Prostate gland (tissue), 2 donors: ENCODE results near the gene SPEF1. TPM values are rescaled to one million over a fixed set of nuclear protein-coding genes. Genes with fewer than 3 reads are reported as not detected.

Experiments used
- DNase-seq: peaks from one replicate; pipeline ENCODE4 v3.0.0-alpha.2; 2019; ENCODE audit warnings: low spot score
- H3K27ac ChIP-seq, 2 donors: fragments of 200-600 bp; sonication (generic); 2 replicates each; pipeline ENCODE4 v1.5.1; 2017 to 2019
- H3K27me3 ChIP-seq: fragments of 200-600 bp; sonication (generic); replicated peaks from 2 replicates; pipeline ENCODE4 v1.5.1; 2019; ENCODE audit not compliant: insufficient read depth
- H3K36me3 ChIP-seq, 2 donors: fragments of 200-600 bp; sonication (generic); 1 replicate in 1 of 2; 2 replicates in 1 of 2; pipeline versions ENCODE4 v1.5.1 to v1.8.1; 2017 to 2019
- H3K4me1 ChIP-seq: fragments of 200-600 bp; sonication (generic); replicated peaks from 2 replicates; pipeline ENCODE4 v1.5.1; 2019
- H3K4me3 ChIP-seq, 2 donors: fragments of 200-600 bp; sonication (generic); 2 replicates each; pipeline ENCODE4 v1.5.1; 2017 to 2019
- H3K9me3 ChIP-seq: fragments of 200-600 bp; sonication (generic); 2 replicates; pipeline ENCODE4 v1.5.1; 2017
- POLR2A ChIP-seq: fragments of 450-650 bp; IDR thresholded peaks from one replicate; pipeline ENCODE4 v1.6.1; 2016; ENCODE audit warnings: antibody characterized with exemption, mild to moderate bottlenecking
- POLR2AphosphoS5 ChIP-seq: sonication (generic); formaldehyde crosslinking; IDR thresholded peaks from one replicate; pipeline ENCODE4 v1.6.1; 2017; ENCODE audit warnings: antibody characterized with exemption
- WGBS: methylation state at CpG from one replicate; pipeline ENCODE4 v1.1.5; 2018; 5-methylcytosine and 5-hydroxymethylcytosine counted together
- intact Hi-C: fragments of 100-400 bp; cut with DNase I; formaldehyde crosslinking; loops from one replicate; pipeline ENCODE4 v1.14.2; 2022
- total RNA-seq, 2 donors: library from RNA; depleted of rRNA; stranded (reverse); fragments of >200 nt; gene quantifications; one replicate each; pipeline ENCODE4 v1.1.0, GENCODE V29; 2016
- TF ChIP-seq, protein P1 (sequence below), 4 experiments: fragments of 200-600 bp in 2 of 4; fragments of 450-650 bp in 2 of 4; sonication (generic) in 2 of 4; IDR thresholded peaks; 1 replicate in 3 of 4; 2 replicates in 1 of 4; pipeline ENCODE4 v1.5.1; 2016 to 2019; ENCODE audit warnings: antibody characterized with exemption in 4 of 4, mild to moderate bottlenecking in 2 of 4, moderate library complexity in 2 of 4

The SPEF1 gene
- total RNA-seq, 2 donors from 2014 or later, result 1.6 TPM; not detected in 1

DNA sequence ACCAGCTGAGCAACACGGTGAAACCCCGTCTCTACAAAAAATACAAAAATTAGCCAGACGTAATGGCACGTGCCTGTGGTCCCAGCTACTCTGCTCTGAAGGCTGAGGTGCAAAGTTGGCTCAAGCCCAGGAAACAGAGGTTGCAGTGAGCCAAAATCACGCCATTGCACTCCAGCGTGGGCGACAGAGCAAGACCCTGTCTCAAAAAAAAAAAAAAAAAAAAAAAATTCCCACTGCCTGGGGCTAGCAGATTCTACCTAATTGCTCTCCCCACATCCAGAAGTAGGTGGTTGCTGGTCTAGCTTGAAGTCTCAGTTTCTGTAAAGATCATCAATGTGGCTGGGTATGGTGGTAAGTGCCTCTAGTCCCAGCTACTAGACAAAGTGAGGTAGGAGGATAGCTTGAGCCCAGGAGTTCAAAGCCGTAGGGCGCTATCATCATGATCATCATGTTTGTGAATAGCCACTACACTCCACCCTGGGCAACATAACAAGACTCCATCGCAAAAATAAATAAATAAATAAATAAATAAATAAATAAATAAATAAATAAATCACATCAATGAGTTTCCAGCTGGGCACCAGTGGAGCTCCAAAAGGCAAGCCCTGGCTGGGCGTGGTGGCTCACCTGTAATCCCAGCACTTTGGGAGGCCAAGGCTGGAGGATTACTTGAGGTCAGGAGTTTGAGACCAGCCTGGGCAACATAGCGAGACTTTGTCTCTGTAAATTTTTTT is 32.8 kb upstream of the SPEF1 start:
- Histone ChIP-seq H3K27me3 (no peaks in the 10 kb centered on the region), H3K27ac (no peak overlapping the region), H3K4me1 (peaks cover 5% of the 10 kb centered on the region), H3K4me3 (no peak overlapping the region), H3K9me3 (no peaks in the 10 kb centered on the region), H3K36me3 (no peaks in the 10 kb centered on the region)
- TF ChIP-seq POLR2AphosphoS5 (no peak), POLR2A (no peak)
- TF ChIP-seq, protein P1, sequence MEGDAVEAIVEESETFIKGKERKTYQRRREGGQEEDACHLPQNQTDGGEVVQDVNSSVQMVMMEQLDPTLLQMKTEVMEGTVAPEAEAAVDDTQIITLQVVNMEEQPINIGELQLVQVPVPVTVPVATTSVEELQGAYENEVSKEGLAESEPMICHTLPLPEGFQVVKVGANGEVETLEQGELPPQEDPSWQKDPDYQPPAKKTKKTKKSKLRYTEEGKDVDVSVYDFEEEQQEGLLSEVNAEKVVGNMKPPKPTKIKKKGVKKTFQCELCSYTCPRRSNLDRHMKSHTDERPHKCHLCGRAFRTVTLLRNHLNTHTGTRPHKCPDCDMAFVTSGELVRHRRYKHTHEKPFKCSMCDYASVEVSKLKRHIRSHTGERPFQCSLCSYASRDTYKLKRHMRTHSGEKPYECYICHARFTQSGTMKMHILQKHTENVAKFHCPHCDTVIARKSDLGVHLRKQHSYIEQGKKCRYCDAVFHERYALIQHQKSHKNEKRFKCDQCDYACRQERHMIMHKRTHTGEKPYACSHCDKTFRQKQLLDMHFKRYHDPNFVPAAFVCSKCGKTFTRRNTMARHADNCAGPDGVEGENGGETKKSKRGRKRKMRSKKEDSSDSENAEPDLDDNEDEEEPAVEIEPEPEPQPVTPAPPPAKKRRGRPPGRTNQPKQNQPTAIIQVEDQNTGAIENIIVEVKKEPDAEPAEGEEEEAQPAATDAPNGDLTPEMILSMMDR (IDR thresholded peaks at IDR 0.05), result no peak
- intact Hi-C loops, result no loop called here
- WGBS, result 85% methylated on average over 12 of the region's 12 CpGs
- DNase-seq, result no peak

DNA sequence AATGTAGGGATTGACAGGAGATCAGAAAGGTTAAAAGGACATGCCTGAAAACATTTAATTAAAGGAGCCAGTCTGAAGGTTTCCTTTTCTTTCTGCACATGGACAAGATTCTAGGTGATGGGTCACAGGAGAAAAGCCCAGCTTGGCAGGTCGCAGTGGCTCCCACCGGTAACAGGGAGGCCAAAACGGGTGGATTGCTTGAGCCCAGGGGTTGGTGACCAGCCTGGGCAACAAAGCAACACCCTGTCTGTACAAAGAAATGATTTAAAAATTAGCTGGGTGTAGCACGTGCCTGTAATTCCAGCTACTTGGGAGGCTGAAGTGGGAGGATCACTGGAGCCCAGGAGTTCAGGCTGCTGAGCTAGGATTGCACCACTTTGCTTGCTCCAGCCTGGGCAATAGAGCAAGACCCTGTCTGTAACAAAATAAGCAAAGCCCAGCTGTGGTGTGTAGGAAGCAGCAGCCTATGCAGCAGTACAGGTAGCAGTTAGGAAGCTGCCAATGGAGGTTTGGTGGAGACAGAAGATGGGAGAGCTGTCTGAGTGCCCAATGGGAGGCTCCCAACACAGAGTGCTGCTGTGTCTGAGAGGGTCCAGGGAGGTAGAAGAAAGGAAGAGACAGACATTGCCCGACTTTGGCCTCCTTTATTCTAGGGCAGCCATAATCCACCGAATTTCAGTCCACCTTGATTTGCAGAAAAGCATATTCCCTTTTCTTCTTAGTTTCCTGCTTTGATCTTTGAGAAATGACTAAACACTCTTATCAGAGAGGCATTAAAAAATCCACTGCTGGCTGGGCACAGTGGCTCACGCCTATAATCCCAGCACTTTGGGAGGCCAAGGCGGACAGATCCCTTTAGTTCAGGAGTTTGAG is 32.0 kb upstream of the SPEF1 start:
- H3K4me3 ChIP-seq, result no peak overlapping the region
- no peaks in the 10 kb centered on the region for H3K27me3 ChIP-seq
- H3K4me1 ChIP-seq, result peaks cover 5% of the 10 kb centered on the region
- no peak overlapping the region for H3K27ac ChIP-seq
- intact Hi-C loops, result no loop called here
- no peaks in the 10 kb centered on the region for H3K9me3 ChIP-seq
- WGBS, result 78% methylated on average over 8 of the region's 8 CpGs
- DNase-seq, result no peak
- TF ChIP-seq, protein P1 (IDR thresholded peaks at IDR 0.05), result no peak
- TF ChIP-seq POLR2AphosphoS5 (no peak), POLR2A (no peak)
- no peaks in the 10 kb centered on the region for H3K36me3 ChIP-seq

DNA sequence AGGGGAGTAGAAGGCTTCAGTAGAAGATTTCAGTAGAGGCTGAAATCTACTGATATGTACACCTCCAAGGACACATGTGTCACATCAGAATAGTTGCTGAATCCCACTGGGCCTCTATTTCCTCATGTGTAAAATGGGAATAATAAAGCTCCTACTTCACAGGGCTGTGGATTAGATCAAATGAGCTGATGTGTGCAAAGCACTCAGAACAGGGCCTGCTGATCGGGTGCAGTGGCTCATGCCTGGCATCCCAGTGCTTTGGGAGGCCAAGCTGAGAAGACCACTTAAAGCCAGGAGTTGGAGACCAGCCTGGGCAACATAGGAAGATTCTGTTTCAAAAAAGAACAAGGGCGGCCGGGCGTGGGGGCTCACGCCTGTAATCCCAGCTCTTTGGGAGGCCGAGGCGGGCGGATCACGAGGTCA is 31.0 kb upstream of the SPEF1 start:
- H3K36me3 ChIP-seq, result no peaks in the 10 kb centered on the region
- TF ChIP-seq, protein P1 (IDR thresholded peaks at IDR 0.05), result no peak
- peaks cover 5% of the 10 kb centered on the region for H3K4me1 ChIP-seq
- H3K4me3 ChIP-seq, result no peak overlapping the region
- no peaks in the 10 kb centered on the region for H3K9me3 ChIP-seq
- H3K27ac ChIP-seq, result peak overlapping the region; percentile 85 to 90
- intact Hi-C loops, result no loop called here
- 96% methylated on average over 9 of the region's 9 CpGs for WGBS
- no peak for DNase-seq
- no peaks in the 10 kb centered on the region for H3K27me3 ChIP-seq

DNA sequence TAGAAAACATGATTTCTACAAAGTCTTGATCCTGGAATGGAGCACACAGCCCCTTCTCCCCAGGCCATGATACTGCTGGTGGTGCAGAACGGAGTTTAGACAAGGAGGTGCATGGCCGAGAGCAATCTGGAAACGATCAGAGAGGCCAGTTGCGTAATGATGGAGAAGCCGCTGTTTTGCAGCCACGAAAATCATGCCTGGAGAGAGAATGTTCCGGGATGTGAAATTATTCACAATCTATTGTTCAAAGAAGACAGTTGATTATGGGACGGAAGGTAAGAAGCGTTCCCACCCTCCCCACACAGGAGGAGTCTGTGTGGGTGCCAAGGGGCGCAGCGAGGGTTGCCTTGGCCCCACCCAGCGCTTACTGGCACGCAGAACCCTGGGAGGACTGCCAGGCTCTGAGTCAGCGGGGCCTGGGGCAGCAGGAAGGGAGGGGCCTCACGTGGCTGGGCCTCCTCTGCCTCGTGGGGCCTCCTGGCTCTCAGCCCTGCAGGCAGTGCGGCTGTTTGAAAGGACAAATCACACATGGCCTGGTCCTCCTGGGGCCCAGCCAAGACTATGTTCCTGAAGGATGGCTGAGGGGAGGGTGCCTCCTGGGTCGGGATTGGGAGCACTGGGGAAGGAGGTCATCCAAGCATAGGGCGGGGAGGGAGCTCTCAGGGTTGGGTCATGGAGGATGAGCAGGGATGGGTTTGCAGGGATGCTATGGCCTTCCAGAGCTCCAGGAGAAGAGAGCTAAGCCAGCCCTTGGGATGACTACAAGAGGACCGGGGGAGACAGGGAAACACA is 30.4 kb upstream of the SPEF1 start:
- Histone ChIP-seq H3K9me3 (no peaks in the 10 kb centered on the region), H3K27ac (peak overlapping the region; percentile 85 to 90), H3K27me3 (no peaks in the 10 kb centered on the region), H3K4me3 (peak overlapping the region; percentile 15 to 27), H3K36me3 (no peaks in the 10 kb centered on the region), H3K4me1 (peaks cover 10% of the 10 kb centered on the region)
- TF ChIP-seq, protein P1 (IDR thresholded peaks at IDR 0.05), result no peak
- TF ChIP-seq POLR2A (peak; percentile 43), POLR2AphosphoS5 (peak; percentile 99)
- 4% methylated on average over 20 of the region's 20 CpGs for WGBS
- DNase-seq, result peak; percentile 97
- intact Hi-C loops, result no loop called here
